DND-41 (cell line): ENCODE results near the gene CMTM7.

ENCODE experiments used
- ATAC-seq: fragments of 200-7000 bp; cut with Tn5 transposase; 3 replicates; pipeline ENCODE4 v1.9.1; 2021; ENCODE audit warnings: low read depth; ENCODE audit not compliant: insufficient read depth
- DNase-seq: peaks from one replicate; pipeline ENCODE4 v3.0.0-alpha.2; 2020
- H2AFZ ChIP-seq: 2 replicates; pipeline ENCODE4 v1.6.0; 2012; ENCODE audit warnings: low read depth, low read length
- H3K27ac ChIP-seq: 2 replicates; pipeline ENCODE4 v1.5.1; 2012; ENCODE audit warnings: low read length, inconsistent platforms
- H3K27me3 ChIP-seq: fragments of 200-600 bp; sonication (generic); 2 replicates; pipeline ENCODE4 v1.6.0; 2012; ENCODE audit warnings: low read length, mild to moderate bottlenecking, inconsistent platforms; ENCODE audit not compliant: insufficient read depth, poor library complexity
- H3K36me3 ChIP-seq: 2 replicates; pipeline ENCODE4 v1.5.1; 2012; ENCODE audit warnings: low read length, inconsistent platforms; ENCODE audit not compliant: insufficient read depth
- H3K4me1 ChIP-seq: 2 replicates; pipeline ENCODE4 v1.5.1; 2012; ENCODE audit warnings: mild to moderate bottlenecking, low read length; ENCODE audit not compliant: insufficient read depth
- H3K4me2 ChIP-seq: 2 replicates; pipeline ENCODE4 v1.6.0; 2012; ENCODE audit warnings: mild to moderate bottlenecking, moderate library complexity, low read length, inconsistent platforms; ENCODE audit not compliant: insufficient read depth
- H3K4me3 ChIP-seq, 2 experiments: fragments of 200-600 bp in 1 of 2; shearing (Covaris generic) in 1 of 2; 2 replicates each; pipeline ENCODE4 v1.5.1; 2012 to 2016; ENCODE audit warnings: inconsistent platforms in 2 of 2, low read length in 2 of 2, mild to moderate bottlenecking in 2 of 2, low read depth in 1 of 2, moderate library complexity in 1 of 2
- H3K79me2 ChIP-seq: 2 replicates; pipeline ENCODE4 v1.6.0; 2012; ENCODE audit warnings: low read length, inconsistent platforms; ENCODE audit not compliant: insufficient read depth
- H3K9ac ChIP-seq: 2 replicates; pipeline ENCODE4 v1.6.0; 2012; ENCODE audit warnings: low read depth, mild to moderate bottlenecking, inconsistent platforms, low read length, moderate library complexity
- H3K9me3 ChIP-seq: 2 replicates; pipeline ENCODE4 v1.5.1; 2012; ENCODE audit warnings: low read length, moderate library complexity, mild to moderate bottlenecking, inconsistent platforms; ENCODE audit not compliant: insufficient read depth, severe bottlenecking
- H4K20me1 ChIP-seq: 2 replicates; pipeline ENCODE4 v1.6.0; 2012; ENCODE audit warnings: low read length; ENCODE audit not compliant: insufficient read depth
- CTCF ChIP-seq: IDR thresholded peaks from 2 replicates; pipeline ENCODE4 v1.5.1; 2012; ENCODE audit warnings: borderline replicate concordance, low read length, moderate library complexity, mild to moderate bottlenecking; ENCODE audit not compliant: poor library complexity, severe bottlenecking; ENCODE audit errors: extremely low read depth
- EZH2 ChIP-seq: IDR thresholded peaks from 3 replicates; pipeline ENCODE4 v1.6.1; 2012; ENCODE audit warnings: borderline replicate concordance, low read depth, mild to moderate bottlenecking, moderate library complexity, low read length, inconsistent platforms; ENCODE audit not compliant: severe bottlenecking

CMTM7 gene

GRCh38 chr3:32484436-32484835 is 92.8 kb downstream of the CMTM7 start:
- Histone ChIP-seq H2AFZ (no peak overlapping the region), H3K27ac (no peak overlapping the region), H3K27me3 (no peaks in the 10 kb centered on the region), H3K4me3 (no peak overlapping the region), H3K9me3 (no peaks in the 10 kb centered on the region), H4K20me1 (no peaks in the 10 kb centered on the region), H3K36me3 (peaks cover 53% of the 10 kb centered on the region), H3K9ac (no peak overlapping the region), H3K4me2 (no peak overlapping the region), H3K4me1 (no peaks in the 10 kb centered on the region), H3K79me2 (no peaks in the 10 kb centered on the region)
- DNase-seq = no peak
- no peak for ATAC-seq
- TF ChIP-seq EZH2 = no peak
- no peak for TF ChIP-seq CTCF

GRCh38 chr3:32487781-32488473 is 96.3 kb downstream of the CMTM7 start:
- Histone ChIP-seq H3K79me2 (peaks cover 18% of the 10 kb centered on the region), H3K4me2 (no peak overlapping the region), H3K4me3 (no peak overlapping the region), H3K9ac (no peak overlapping the region), H2AFZ (no peak overlapping the region), H3K27ac (no peak overlapping the region), H4K20me1 (no peaks in the 10 kb centered on the region), H3K36me3 (peaks cover 43% of the 10 kb centered on the region), H3K9me3 (no peaks in the 10 kb centered on the region), H3K4me1 (no peaks in the 10 kb centered on the region), H3K27me3 (no peaks in the 10 kb centered on the region)
- TF ChIP-seq EZH2 = no peak
- TF ChIP-seq CTCF = no peak
- no peak for DNase-seq
- ATAC-seq = no peak

- no peak overlapping the region for H3K9ac ChIP-seq
- no peak overlapping the region for H3K4me3 ChIP-seq
- H3K79me2 ChIP-seq = peaks cover 24% of the 10 kb centered on the region
These were observed 96.9 kb downstream of the CMTM7 start for GRCh38 chr3:32488474-32489008.

More at GRCh38 chr3:32488474-32489008, 96.9 kb downstream of the CMTM7 start:
- peaks cover 1% of the 10 kb centered on the region; the same call in 1 of the 2 replicates for H4K20me1 ChIP-seq
- H2AFZ ChIP-seq = no peak overlapping the region
- H3K27ac ChIP-seq = no peak overlapping the region
- peaks cover 37% of the 10 kb centered on the region for H3K36me3 ChIP-seq
- no peak for DNase-seq
- H3K27me3 ChIP-seq = no peaks in the 10 kb centered on the region
- ATAC-seq = no peak
- H3K9me3 ChIP-seq = no peaks in the 10 kb centered on the region
- no peak overlapping the region for H3K4me2 ChIP-seq
- H3K4me1 ChIP-seq = no peaks in the 10 kb centered on the region
- no peak for TF ChIP-seq EZH2
- no peak for TF ChIP-seq CTCF
